Subcutaneous abdominal adipose tissue (tissue), 5 donors: ENCODE data around the gene GSX2.
"Not testable (repeated sequence)": the region's sequence is repeated elsewhere in the genome, so short reads cannot be mapped to it uniquely, and the experiment has no call there.

ENCODE experiments used
- H3K27ac ChIP-seq: one replicate; pipeline ENCODE4 v1.7.0; 2013; ENCODE audit warnings: low read depth, mild to moderate bottlenecking, inconsistent platforms, low read length, moderate library complexity
- H3K27me3 ChIP-seq, 5 donors: one replicate each; pipeline ENCODE4 v1.7.0; 2013; ENCODE audit warnings: low read length in 5 of 5, inconsistent platforms in 1 of 5; ENCODE audit not compliant: control insufficient read depth in 5 of 5, insufficient read depth in 4 of 5
- H3K36me3 ChIP-seq, 5 donors: one replicate each; pipeline ENCODE4 v1.7.0; 2013; ENCODE audit warnings: low read length in 5 of 5; ENCODE audit not compliant: control insufficient read depth in 5 of 5, insufficient read depth in 5 of 5
- H3K4me1 ChIP-seq, 5 donors: one replicate each; pipeline ENCODE4 v1.7.0; 2013; ENCODE audit warnings: low read length in 5 of 5, mild to moderate bottlenecking in 3 of 5, moderate library complexity in 1 of 5; ENCODE audit not compliant: control insufficient read depth in 5 of 5, insufficient read depth in 5 of 5
- H3K4me3 ChIP-seq, 5 donors: one replicate each; pipeline ENCODE4 v1.7.0; 2013; ENCODE audit warnings: low read length in 5 of 5, low read depth in 1 of 5
- H3K9ac ChIP-seq, 5 donors: one replicate each; pipeline ENCODE4 v1.7.0; 2013; ENCODE audit warnings: low read length in 5 of 5, mild to moderate bottlenecking in 4 of 5, moderate library complexity in 3 of 5
- H3K9me3 ChIP-seq, 5 donors: one replicate each; pipeline ENCODE4 v1.7.0; 2013; ENCODE audit warnings: low read length in 5 of 5; ENCODE audit not compliant: control insufficient read depth in 5 of 5
- donor health status: healthy.
- donor health status: healthy.
- donor health status: healthy.
- donor health status: healthy.
- donor health status: healthy.

GSX2 gene

GRCh38 chr4:54099748-54100574 is at the start of gene GSX2:
GSX2 (plus strand) TSS chr4:54100163; CDS start chr4:54100345, 182 bp downstream.
- Histone ChIP-seq H3K36me3 (no peaks in the 10 kb centered on the region), H3K27me3 (peaks cover 41 to 88% (median 84%) of the 10 kb centered on the region in 5 donors), H3K27ac (no peak within 1 kb of the TSS), H3K4me1 (peaks cover 0 to 38% (median 30%) of the 10 kb centered on the region in 5 donors), H3K9ac (no peak within 1 kb of the TSS), H3K9me3 (no peaks in the 10 kb centered on the region), H3K4me3 (peak within 1 kb of the TSS; percentile 8 to 50 (median 41))

GRCh38 chr4:54050214-54050904 is 49.6 kb upstream of the GSX2 start:
- H3K27ac ChIP-seq = no peak overlapping the region
- peaks cover 2 to 8% (median 5%) of the 10 kb centered on the region in 5 donors for H3K36me3 ChIP-seq
- no peaks in the 10 kb centered on the region for H3K27me3 ChIP-seq
- H3K9ac ChIP-seq = no peak overlapping the region
- H3K9me3 ChIP-seq = no peaks in the 10 kb centered on the region
- no peak overlapping the region for H3K4me3 ChIP-seq
- peaks cover 0 to 20% (median 12%) of the 10 kb centered on the region in 5 donors for H3K4me1 ChIP-seq

- H3K9ac ChIP-seq, H3K4me3 ChIP-seq, H3K27me3 ChIP-seq, H3K27ac ChIP-seq, H3K36me3 ChIP-seq, H3K9me3 ChIP-seq: not testable (repeated sequence)
- H3K4me1 ChIP-seq = peaks cover 0 to 32% (median 28%) of the 10 kb centered on the region in 5 donors
Measured at GRCh38 chr4:54053322-54053721, 46.6 kb upstream of the GSX2 start.

- Histone ChIP-seq H3K36me3 (no peaks in the 10 kb centered on the region), H3K4me3 (no peak overlapping the region), H3K27ac (no peak overlapping the region), H3K4me1 (peaks cover 0 to 36% (median 30%) of the 10 kb centered on the region in 5 donors), H3K9ac (no peak overlapping the region), H3K27me3 (no peaks in the 10 kb centered on the region), H3K9me3 (no peaks in the 10 kb centered on the region)
Measured at GRCh38 chr4:54054501-54054900, 45.5 kb upstream of the GSX2 start.

- no peak overlapping the region for H3K9ac ChIP-seq
- H3K4me1 ChIP-seq = peaks cover 0 to 39% (median 33%) of the 10 kb centered on the region in 5 donors
- no peak overlapping the region for H3K27ac ChIP-seq
- no peaks in the 10 kb centered on the region for H3K9me3 ChIP-seq
- no peaks in the 10 kb centered on the region for H3K27me3 ChIP-seq
- no peak overlapping the region for H3K4me3 ChIP-seq
- H3K36me3 ChIP-seq = no peaks in the 10 kb centered on the region
Measured at GRCh38 chr4:54055494-54055893, 44.5 kb upstream of the GSX2 start.

GRCh38 chr4:54056360-54056759 is 43.6 kb upstream of the GSX2 start:
- H3K4me1 ChIP-seq = peaks cover 0 to 47% (median 34%) of the 10 kb centered on the region in 5 donors
- no peaks in the 10 kb centered on the region for H3K27me3 ChIP-seq
- no peak overlapping the region for H3K4me3 ChIP-seq
- no peak overlapping the region for H3K27ac ChIP-seq
- no peaks in the 10 kb centered on the region for H3K36me3 ChIP-seq
- no peak overlapping the region for H3K9ac ChIP-seq
- H3K9me3 ChIP-seq = no peaks in the 10 kb centered on the region

GRCh38 chr4:54058171-54058570 is 41.8 kb upstream of the GSX2 start:
- no peaks in the 10 kb centered on the region for H3K9me3 ChIP-seq
- no peaks in the 10 kb centered on the region for H3K36me3 ChIP-seq
- no peak overlapping the region for H3K4me3 ChIP-seq
- no peaks in the 10 kb centered on the region for H3K27me3 ChIP-seq
- H3K4me1 ChIP-seq = peaks cover 0 to 57% (median 46%) of the 10 kb centered on the region in 5 donors
- H3K9ac ChIP-seq = no peak overlapping the region
- no peak overlapping the region for H3K27ac ChIP-seq

- Histone ChIP-seq H3K4me1 (peaks cover 2 to 58% (median 46%) of the 10 kb centered on the region in 5 donors), H3K9ac (no peak overlapping the region), H3K36me3 (no peaks in the 10 kb centered on the region), H3K27ac (no peak overlapping the region), H3K4me3 (no peak overlapping the region), H3K9me3 (no peaks in the 10 kb centered on the region), H3K27me3 (no peaks in the 10 kb centered on the region)
Measured at GRCh38 chr4:54060116-54060515, 39.8 kb upstream of the GSX2 start.

- H3K4me3 ChIP-seq = no peak overlapping the region
- H3K27me3 ChIP-seq = no peaks in the 10 kb centered on the region
- no peaks in the 10 kb centered on the region for H3K9me3 ChIP-seq
- no peak overlapping the region for H3K9ac ChIP-seq
- H3K36me3 ChIP-seq = no peaks in the 10 kb centered on the region
- peaks cover 6 to 60% (median 45%) of the 10 kb centered on the region in 5 donors for H3K4me1 ChIP-seq
- no peak overlapping the region for H3K27ac ChIP-seq
Measured at GRCh38 chr4:54061067-54061466, 38.9 kb upstream of the GSX2 start.

GRCh38 chr4:54061873-54062272 is 38.1 kb upstream of the GSX2 start:
- no peak overlapping the region for H3K9ac ChIP-seq
- H3K36me3 ChIP-seq = no peaks in the 10 kb centered on the region
- H3K4me1 ChIP-seq = peaks cover 9 to 60% (median 49%) of the 10 kb centered on the region in 5 donors
- H3K4me3 ChIP-seq = peak overlapping the region in 1 of 5 donors; percentile 97
- no peak overlapping the region for H3K27ac ChIP-seq
- no peaks in the 10 kb centered on the region for H3K27me3 ChIP-seq
- H3K9me3 ChIP-seq = no peaks in the 10 kb centered on the region
